GM23248 (cell line): Measurements from ENCODE around the gene CCDC150.

Source experiments
- EZH2 ChIP-seq: fragments of 200-600 bp; sonication (generic); IDR thresholded peaks from 2 replicates; pipeline ENCODE4 v1.6.1; 2018; ENCODE audit warnings: antibody characterized with exemption, mild to moderate bottlenecking; ENCODE audit not compliant: insufficient read depth, poor library complexity, severe bottlenecking
- EZH2phosphoT487 ChIP-seq: fragments of 200-600 bp; sonication (generic); IDR thresholded peaks from 2 replicates; pipeline ENCODE4 v1.6.1; 2018; ENCODE audit warnings: antibody characterized with exemption, moderate library complexity, mild to moderate bottlenecking, low read depth; ENCODE audit not compliant: insufficient read depth

DNA sequence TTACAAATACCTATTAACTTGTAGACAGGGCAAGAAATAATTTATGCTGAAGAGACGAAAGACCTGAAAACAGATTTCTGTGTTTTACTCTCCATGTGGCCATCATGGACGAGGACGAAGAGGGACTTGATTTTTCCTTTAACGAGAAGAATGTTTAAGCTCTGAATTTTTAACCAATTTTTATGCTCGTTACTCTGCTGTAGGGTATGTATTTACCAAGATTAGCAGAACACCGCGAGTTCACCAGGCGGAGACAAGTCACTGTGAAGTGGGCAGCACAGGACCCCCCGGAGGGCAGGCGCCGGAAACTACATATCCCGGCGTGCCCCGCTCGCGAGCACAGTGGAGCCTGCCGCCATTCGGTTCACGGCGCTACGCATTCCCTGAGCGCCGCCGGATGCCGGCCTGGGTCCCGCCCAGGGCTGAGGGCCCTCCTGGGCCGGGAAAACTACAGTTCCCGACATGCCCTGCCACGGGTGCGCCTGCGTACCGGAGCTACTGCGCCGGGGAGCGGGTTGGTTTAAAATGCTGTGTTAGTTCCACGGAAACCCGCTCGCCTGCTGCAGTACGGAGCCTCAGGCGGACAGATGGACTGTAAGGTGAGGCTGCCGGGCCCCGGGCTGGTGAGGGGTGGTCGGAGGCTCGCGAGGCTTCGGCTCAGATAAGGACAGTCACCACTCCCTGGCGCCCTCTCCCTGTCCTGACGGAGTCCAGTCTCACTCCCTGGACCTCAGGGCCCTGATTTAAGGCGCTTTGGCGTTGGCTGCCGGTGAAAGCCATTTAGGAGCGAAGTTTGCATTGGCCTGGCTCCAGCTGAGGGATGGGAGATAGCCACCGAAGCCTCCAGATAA, at the start of gene CCDC150:
- no peak for TF ChIP-seq EZH2phosphoT487
- no peak for TF ChIP-seq EZH2
